Measurements from ENCODE around the gene HJV.

The HJV gene

GRCh38 chr1:146021622-146022402 lies at the start of gene HJV:
Gene HJV (minus strand): TSS chr1:146021735. CDS start chr1:146020231, 1,504 bp downstream.
- TF ChIP-seq EP300 (IDR thresholded peaks at IDR 0.05; ENCODE audit: borderline replicate concordance), result no peak
- TF ChIP-seq, protein P1, sequence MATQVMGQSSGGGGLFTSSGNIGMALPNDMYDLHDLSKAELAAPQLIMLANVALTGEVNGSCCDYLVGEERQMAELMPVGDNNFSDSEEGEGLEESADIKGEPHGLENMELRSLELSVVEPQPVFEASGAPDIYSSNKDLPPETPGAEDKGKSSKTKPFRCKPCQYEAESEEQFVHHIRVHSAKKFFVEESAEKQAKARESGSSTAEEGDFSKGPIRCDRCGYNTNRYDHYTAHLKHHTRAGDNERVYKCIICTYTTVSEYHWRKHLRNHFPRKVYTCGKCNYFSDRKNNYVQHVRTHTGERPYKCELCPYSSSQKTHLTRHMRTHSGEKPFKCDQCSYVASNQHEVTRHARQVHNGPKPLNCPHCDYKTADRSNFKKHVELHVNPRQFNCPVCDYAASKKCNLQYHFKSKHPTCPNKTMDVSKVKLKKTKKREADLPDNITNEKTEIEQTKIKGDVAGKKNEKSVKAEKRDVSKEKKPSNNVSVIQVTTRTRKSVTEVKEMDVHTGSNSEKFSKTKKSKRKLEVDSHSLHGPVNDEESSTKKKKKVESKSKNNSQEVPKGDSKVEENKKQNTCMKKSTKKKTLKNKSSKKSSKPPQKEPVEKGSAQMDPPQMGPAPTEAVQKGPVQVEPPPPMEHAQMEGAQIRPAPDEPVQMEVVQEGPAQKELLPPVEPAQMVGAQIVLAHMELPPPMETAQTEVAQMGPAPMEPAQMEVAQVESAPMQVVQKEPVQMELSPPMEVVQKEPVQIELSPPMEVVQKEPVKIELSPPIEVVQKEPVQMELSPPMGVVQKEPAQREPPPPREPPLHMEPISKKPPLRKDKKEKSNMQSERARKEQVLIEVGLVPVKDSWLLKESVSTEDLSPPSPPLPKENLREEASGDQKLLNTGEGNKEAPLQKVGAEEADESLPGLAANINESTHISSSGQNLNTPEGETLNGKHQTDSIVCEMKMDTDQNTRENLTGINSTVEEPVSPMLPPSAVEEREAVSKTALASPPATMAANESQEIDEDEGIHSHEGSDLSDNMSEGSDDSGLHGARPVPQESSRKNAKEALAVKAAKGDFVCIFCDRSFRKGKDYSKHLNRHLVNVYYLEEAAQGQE (IDR thresholded peaks at IDR 0.05; ENCODE audit: low read depth), result no peak
- TF ChIP-seq RAD21 (IDR thresholded peaks at IDR 0.05; ENCODE audit: low read depth), result no peak
- TF ChIP-seq ZBTB7A (IDR thresholded peaks at IDR 0.05; ENCODE audit: low read depth), result no peak
- no peak for TF ChIP-seq YY1 (IDR thresholded peaks at IDR 0.05; ENCODE audit: low read depth)
- TF ChIP-seq CEBPB (IDR thresholded peaks at IDR 0.05), result no peak
- no peak for TF ChIP-seq TEAD4 (IDR thresholded peaks at IDR 0.05)
- TF ChIP-seq, protein P2, sequence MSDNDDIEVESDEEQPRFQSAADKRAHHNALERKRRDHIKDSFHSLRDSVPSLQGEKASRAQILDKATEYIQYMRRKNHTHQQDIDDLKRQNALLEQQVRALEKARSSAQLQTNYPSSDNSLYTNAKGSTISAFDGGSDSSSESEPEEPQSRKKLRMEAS (IDR thresholded peaks at IDR 0.05), result no peak
- no peak for TF ChIP-seq NFIC (IDR thresholded peaks at IDR 0.05)
- TF ChIP-seq EGR1 (IDR thresholded peaks at IDR 0.05), result no peak
- no peak for TF ChIP-seq CREB1 (IDR thresholded peaks at IDR 0.05; ENCODE audit: low read depth)

DNA sequence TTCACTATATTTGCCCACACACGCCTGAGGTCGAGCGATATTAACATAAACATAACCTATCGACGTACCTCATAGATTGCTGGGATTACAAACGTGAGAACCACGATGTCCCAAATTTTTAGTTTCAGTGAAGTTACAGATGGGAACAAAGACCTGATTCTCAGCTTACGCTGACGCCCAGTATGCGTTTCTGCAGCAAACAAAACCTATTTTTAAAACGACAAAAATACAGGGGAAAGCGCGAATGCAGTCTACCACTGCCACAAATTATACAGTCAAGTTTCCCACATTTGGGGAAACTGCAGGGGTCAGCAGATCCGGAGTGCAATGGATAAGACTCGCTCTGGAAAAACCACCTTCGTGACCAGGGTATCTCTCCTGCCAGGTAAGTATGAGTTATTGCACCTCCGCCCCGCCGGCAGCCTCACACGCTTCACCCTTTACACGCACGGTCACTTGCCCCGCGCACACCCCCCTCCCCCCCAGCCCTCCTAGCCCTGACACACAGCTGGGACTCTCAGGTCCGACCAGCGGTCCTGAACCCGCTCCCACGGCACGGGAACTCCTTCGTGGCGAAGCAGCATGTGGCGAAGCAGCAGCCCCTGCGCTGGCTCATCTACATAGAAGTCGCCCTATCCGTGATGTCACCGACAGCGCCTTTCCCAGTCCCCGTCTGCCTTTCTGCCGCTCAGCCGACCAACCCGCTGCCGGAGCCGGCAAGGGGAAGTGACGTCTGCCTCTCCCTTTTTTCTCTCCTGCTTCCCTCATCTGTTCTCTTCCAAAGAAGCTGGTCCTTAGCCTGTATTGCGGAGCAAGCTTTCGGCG lies 30.5 kb upstream of the HJV start:
- TF ChIP-seq CREB1 (IDR thresholded peaks at IDR 0.05; ENCODE audit: low read depth), result peak; percentile 80
- peak; percentile 71; the same call in 1 of the 2 replicates for TF ChIP-seq EP300 (IDR thresholded peaks at IDR 0.05; ENCODE audit: borderline replicate concordance)
- peak; percentile 17; the same call in 1 of the 2 replicates for TF ChIP-seq EGR1 (IDR thresholded peaks at IDR 0.05)
- peak; percentile 90 for TF ChIP-seq TCF12 (IDR thresholded peaks at IDR 0.05; ENCODE audit: low read depth)
- peak; percentile 62; the same call in 1 of the 2 replicates for TF ChIP-seq NFIC (IDR thresholded peaks at IDR 0.05)
- peak; percentile 38; the same call in 1 of the 2 replicates for TF ChIP-seq FOXM1 (IDR thresholded peaks at IDR 0.05; ENCODE audit: borderline replicate concordance, low read depth)
- TF ChIP-seq TAF1 (IDR thresholded peaks at IDR 0.05; ENCODE audit: low read depth), result peak; percentile 20; the same call in 1 of the 2 replicates
- TF ChIP-seq ZBTB7A (IDR thresholded peaks at IDR 0.05; ENCODE audit: low read depth), result peak; percentile 71; the same call in 1 of the 2 replicates
- TF ChIP-seq TEAD4 (IDR thresholded peaks at IDR 0.05), result peak; percentile 51
- TF ChIP-seq, protein P2 (IDR thresholded peaks at IDR 0.05), result peak; percentile 69
- peak; percentile 30; the same call in 1 of the 2 replicates for TF ChIP-seq CEBPB (IDR thresholded peaks at IDR 0.05)

DNA sequence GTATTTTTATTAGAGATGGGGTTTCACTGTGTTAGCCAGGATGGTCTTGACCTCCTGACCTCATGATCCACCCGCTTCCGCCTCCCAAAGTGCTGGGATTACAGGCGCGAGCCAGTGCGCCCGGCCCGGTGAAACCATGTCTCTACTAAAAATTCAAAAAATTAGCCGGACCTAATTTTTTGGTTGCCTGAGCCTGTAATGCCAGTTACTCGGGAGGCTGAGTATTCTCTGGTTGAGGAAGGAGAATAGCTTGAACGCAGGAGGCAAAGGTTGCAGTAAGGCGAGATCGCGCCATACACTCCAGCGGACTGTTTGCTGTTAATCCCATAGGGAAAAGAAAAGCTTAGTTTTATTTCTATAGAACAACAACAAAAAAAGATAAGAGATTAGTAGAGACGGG lies 29.9 kb upstream of the HJV start:
- no peak for TF ChIP-seq FOXM1 (IDR thresholded peaks at IDR 0.05; ENCODE audit: borderline replicate concordance, low read depth)
- no peak for TF ChIP-seq CEBPB (IDR thresholded peaks at IDR 0.05)
- TF ChIP-seq RAD21 (IDR thresholded peaks at IDR 0.05; ENCODE audit: low read depth), result no peak

DNA sequence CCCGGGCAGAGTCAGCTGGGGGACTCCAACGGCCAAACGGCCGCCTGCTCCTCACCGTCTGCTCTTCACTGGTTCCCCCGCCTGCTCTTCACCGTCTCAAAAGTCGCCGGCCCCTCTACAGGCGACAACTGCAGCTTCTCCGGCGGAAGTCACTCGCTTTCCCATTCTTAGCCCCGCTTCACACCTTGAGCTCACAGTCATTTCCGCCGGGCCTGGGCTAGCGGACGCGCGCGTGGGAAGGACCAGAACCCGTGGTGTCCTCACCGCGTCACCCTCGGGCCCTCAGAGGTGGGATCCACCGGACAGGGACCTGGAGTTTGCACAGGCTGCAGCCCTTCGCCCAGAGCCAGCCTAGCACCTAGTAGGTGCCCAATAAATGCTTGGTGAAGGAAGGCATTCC lies 27.9 kb upstream of the HJV start:
- TF ChIP-seq, protein P3, sequence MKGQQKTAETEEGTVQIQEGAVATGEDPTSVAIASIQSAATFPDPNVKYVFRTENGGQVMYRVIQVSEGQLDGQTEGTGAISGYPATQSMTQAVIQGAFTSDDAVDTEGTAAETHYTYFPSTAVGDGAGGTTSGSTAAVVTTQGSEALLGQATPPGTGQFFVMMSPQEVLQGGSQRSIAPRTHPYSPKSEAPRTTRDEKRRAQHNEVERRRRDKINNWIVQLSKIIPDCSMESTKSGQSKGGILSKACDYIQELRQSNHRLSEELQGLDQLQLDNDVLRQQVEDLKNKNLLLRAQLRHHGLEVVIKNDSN (IDR thresholded peaks at IDR 0.05), result no peak
- TF ChIP-seq RAD21 (IDR thresholded peaks at IDR 0.05; ENCODE audit: low read depth), result no peak
- no peak for TF ChIP-seq FOXM1 (IDR thresholded peaks at IDR 0.05; ENCODE audit: borderline replicate concordance, low read depth)
- TF ChIP-seq, protein P2 (IDR thresholded peaks at IDR 0.05), result no peak
- TF ChIP-seq TCF12 (IDR thresholded peaks at IDR 0.05; ENCODE audit: low read depth), result no peak
- no peak for TF ChIP-seq TAF1 (IDR thresholded peaks at IDR 0.05; ENCODE audit: low read depth)
- TF ChIP-seq CEBPB (IDR thresholded peaks at IDR 0.05), result no peak
- no peak for TF ChIP-seq ZBTB7A (IDR thresholded peaks at IDR 0.05; ENCODE audit: low read depth)
- no peak for TF ChIP-seq YY1 (IDR thresholded peaks at IDR 0.05; ENCODE audit: low read depth)
- no peak for TF ChIP-seq EP300 (IDR thresholded peaks at IDR 0.05; ENCODE audit: borderline replicate concordance)
- no peak for TF ChIP-seq TEAD4 (IDR thresholded peaks at IDR 0.05)
- TF ChIP-seq CREB1 (IDR thresholded peaks at IDR 0.05; ENCODE audit: low read depth), result no peak
- TF ChIP-seq, protein P1 (IDR thresholded peaks at IDR 0.05; ENCODE audit: low read depth), result no peak
- TF ChIP-seq EGR1 (IDR thresholded peaks at IDR 0.05), result no peak
- TF ChIP-seq NFIC (IDR thresholded peaks at IDR 0.05), result no peak

DNA sequence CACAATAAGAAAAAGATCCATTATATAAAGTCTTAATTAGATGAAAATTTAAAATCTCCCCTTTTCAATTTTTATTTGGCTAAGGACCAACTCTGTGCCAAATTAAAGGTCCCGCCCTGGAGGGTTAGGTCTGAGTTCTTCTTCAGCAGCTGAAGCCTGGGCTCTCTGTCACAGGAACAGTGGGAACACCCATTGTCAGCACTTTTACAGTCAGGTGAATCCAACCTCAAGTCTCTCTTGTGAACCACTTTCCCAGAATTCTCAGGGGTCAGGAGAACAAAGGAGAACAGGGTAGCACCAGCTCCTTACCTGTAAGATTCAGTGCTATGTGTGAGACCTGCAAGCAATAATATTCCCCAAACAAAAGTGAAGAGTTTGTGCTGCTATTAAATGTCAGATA lies 25.1 kb upstream of the HJV start:
- TF ChIP-seq FOXM1 (IDR thresholded peaks at IDR 0.05; ENCODE audit: borderline replicate concordance, low read depth), result no peak
- TF ChIP-seq ZBTB7A (IDR thresholded peaks at IDR 0.05; ENCODE audit: low read depth), result no peak
- no peak for TF ChIP-seq NFIC (IDR thresholded peaks at IDR 0.05)
- TF ChIP-seq CREB1 (IDR thresholded peaks at IDR 0.05; ENCODE audit: low read depth), result no peak
- TF ChIP-seq TEAD4 (IDR thresholded peaks at IDR 0.05), result no peak

Measured in Ishikawa (cell line).